Measurements from ENCODE around the gene PDHB. TPM values are rescaled to one million over a fixed set of nuclear protein-coding genes. Genes with fewer than 3 reads are reported as not detected.
A peak's percentile ranks its signal among the peaks of the same experiment; 100 is the strongest.

Gene PDHB
- total RNA-seq, 1 donor from 2014 or later, result 87.7 TPM

- Histone ChIP-seq H3K9me3 (ENCODE audit: insufficient read depth, low read depth, low read length) (no peaks in the 10 kb centered on the region), H3K4me3 (ENCODE audit: insufficient read depth, low read depth, low read length) (no peak overlapping the region), H4K20me1 (ENCODE audit: insufficient read depth, low read length) (no peaks in the 10 kb centered on the region), H3K79me2 (ENCODE audit: insufficient read depth, low read length) (no peaks in the 10 kb centered on the region), H3K27ac (ENCODE audit: low read depth, low read length) (peak overlapping the region; percentile 1), H3K9ac (ENCODE audit: low read length) (no peak overlapping the region), H3K4me1 (ENCODE audit: insufficient read depth, low read length) (no peaks in the 10 kb centered on the region), H3K36me3 (ENCODE audit: insufficient read depth, low read length) (peaks cover 12% of the 10 kb centered on the region), H3K4me2 (ENCODE audit: low read length) (no peak overlapping the region), H3K27me3 (ENCODE audit: insufficient read depth, low read length) (no peaks in the 10 kb centered on the region), H2AFZ (ENCODE audit: low read depth, low read length) (no peak overlapping the region)
- peak; percentile 86 for FAIRE-seq
- Mint-ChIP-seq H3K27ac (ENCODE audit: unreplicated experiment) (no peak overlapping the region), H3K4me3 (ENCODE audit: unreplicated experiment) (no peak overlapping the region), H3K9me3 (ENCODE audit: unreplicated experiment) (no peaks in the 10 kb centered on the region), H3K4me1 (ENCODE audit: low read depth, unreplicated experiment) (peaks cover 6% of the 10 kb centered on the region), H3K27me3 (ENCODE audit: low read depth, unreplicated experiment) (no peaks in the 10 kb centered on the region), H3K36me3 (ENCODE audit: low read depth, unreplicated experiment) (peaks cover 22% of the 10 kb centered on the region)
- peak; percentile 36 for DNase-seq (ENCODE audit: low read depth)
- TF ChIP-seq CTCF (IDR thresholded peaks at IDR 0.05; ENCODE audit: insufficient read depth, low read depth, low read length) (peak; percentile 83), EZH2 (IDR thresholded peaks at IDR 0.05; ENCODE audit: insufficient read depth, low read length) (no peak)
Observed at GRCh38 chr3:58414538-58415197, 19.0 kb downstream of the PDHB start.

GRCh38 chr3:58411851-58412830 lies 21.5 kb downstream of the PDHB start:
- H3K4me2 ChIP-seq (ENCODE audit: low read length), result no peak overlapping the region
- no peak for TF ChIP-seq CTCF (IDR thresholded peaks at IDR 0.05; ENCODE audit: insufficient read depth, low read depth, low read length)
- TF ChIP-seq EZH2 (IDR thresholded peaks at IDR 0.05; ENCODE audit: insufficient read depth, low read length), result no peak
- H3K27me3 Mint-ChIP-seq (ENCODE audit: low read depth, unreplicated experiment), result no peaks in the 10 kb centered on the region
- no peaks in the 10 kb centered on the region for H3K9me3 ChIP-seq (ENCODE audit: insufficient read depth, low read depth, low read length)
- peaks cover 17% of the 10 kb centered on the region for H3K36me3 ChIP-seq (ENCODE audit: insufficient read depth, low read length)
- FAIRE-seq (no peak), DNase-seq (ENCODE audit: low read depth) (no peak)
- no peaks in the 10 kb centered on the region for H3K4me1 ChIP-seq (ENCODE audit: insufficient read depth, low read length)
- no peaks in the 10 kb centered on the region for H3K79me2 ChIP-seq (ENCODE audit: insufficient read depth, low read length)
- peaks cover 32% of the 10 kb centered on the region for H3K36me3 Mint-ChIP-seq (ENCODE audit: low read depth, unreplicated experiment)
- H3K4me3 Mint-ChIP-seq (ENCODE audit: unreplicated experiment), result no peak overlapping the region
- H3K27ac Mint-ChIP-seq (ENCODE audit: unreplicated experiment), result no peak overlapping the region
- H3K4me1 Mint-ChIP-seq (ENCODE audit: low read depth, unreplicated experiment), result peaks cover 6% of the 10 kb centered on the region
- H3K4me3 ChIP-seq (ENCODE audit: insufficient read depth, low read depth, low read length), result no peak overlapping the region
- H4K20me1 ChIP-seq (ENCODE audit: insufficient read depth, low read length), result no peaks in the 10 kb centered on the region
- H3K27ac ChIP-seq (ENCODE audit: low read depth, low read length), result no peak overlapping the region
- H3K9ac ChIP-seq (ENCODE audit: low read length), result no peak overlapping the region
- no peaks in the 10 kb centered on the region for H3K27me3 ChIP-seq (ENCODE audit: insufficient read depth, low read length)
- no peak overlapping the region for H2AFZ ChIP-seq (ENCODE audit: low read depth, low read length)
- H3K9me3 Mint-ChIP-seq (ENCODE audit: unreplicated experiment), result no peaks in the 10 kb centered on the region
